Fibroblast of lung (primary cell): Measurements from ENCODE around the gene C15orf61. TPM values are rescaled to one million over a fixed set of nuclear protein-coding genes. Genes with fewer than 3 reads are reported as not detected.

Experiments used
- DNase-seq, 2 donors: peaks; one replicate each; pipeline versions ENCODE4 v3.0.0 to v3.0.0-alpha.2; 2010; ENCODE audit warnings: low read depth in 2 of 2
- H2AFZ ChIP-seq: 2 replicates; pipeline ENCODE4 v1.5.1; 2012; ENCODE audit warnings: low read length, control low read depth, inconsistent platforms
- H3K27ac ChIP-seq: 2 replicates; pipeline ENCODE4 v1.5.1; 2011; ENCODE audit warnings: low read length, control low read depth; ENCODE audit not compliant: insufficient read depth
- H3K27me3 ChIP-seq: 2 replicates; pipeline ENCODE4 v1.5.1; 2011; ENCODE audit warnings: mild to moderate bottlenecking, low read length; ENCODE audit not compliant: control insufficient read depth, insufficient read depth
- H3K36me3 ChIP-seq: 2 replicates; pipeline ENCODE4 v1.5.1; 2011; ENCODE audit warnings: low read length; ENCODE audit not compliant: control insufficient read depth, insufficient read depth
- H3K4me1 ChIP-seq: 2 replicates; pipeline ENCODE4 v1.5.1; 2011; ENCODE audit warnings: low read length; ENCODE audit not compliant: control insufficient read depth, insufficient read depth; ENCODE audit errors: extremely low read depth
- H3K4me2 ChIP-seq: 2 replicates; pipeline ENCODE4 v1.5.1; 2011; ENCODE audit warnings: low read length, control low read depth; ENCODE audit not compliant: insufficient read depth; ENCODE audit errors: extremely low read depth
- H3K4me3 ChIP-seq, 4 experiments: fragments of 200-600 bp in 1 of 4; sonication (generic) in 1 of 4; replicated peaks in 1 of 4; 2 replicates each; pipeline ENCODE4 v1.5.1; 2011 to 2016; ENCODE audit warnings: low read length in 4 of 4, low read depth in 3 of 4, mild to moderate bottlenecking in 3 of 4, control low read depth in 2 of 4, inconsistent platforms in 1 of 4, mixed read lengths in 1 of 4; ENCODE audit not compliant: insufficient read depth in 1 of 4; ENCODE audit errors: control extremely low read depth in 1 of 4
- H3K79me2 ChIP-seq: 2 replicates; pipeline ENCODE4 v1.5.1; 2012; ENCODE audit warnings: mild to moderate bottlenecking, low read length, inconsistent platforms; ENCODE audit not compliant: control insufficient read depth, insufficient read depth
- H3K9ac ChIP-seq: 2 replicates; pipeline ENCODE4 v1.5.1; 2011; ENCODE audit warnings: mild to moderate bottlenecking, low read length, control low read depth; ENCODE audit not compliant: insufficient read depth
- H3K9me3 ChIP-seq: 2 replicates; pipeline ENCODE4 v1.5.1; 2012; ENCODE audit warnings: low read depth, low read length; ENCODE audit not compliant: control insufficient read depth, insufficient read depth
- H4K20me1 ChIP-seq: 2 replicates; pipeline ENCODE4 v1.5.1; 2011; ENCODE audit warnings: low read length; ENCODE audit not compliant: control insufficient read depth, insufficient read depth; ENCODE audit errors: extremely low read depth
- EZH2 ChIP-seq: IDR thresholded peaks from 2 replicates; pipeline ENCODE4 v1.5.1; 2012; ENCODE audit warnings: low read length, control low read depth, mild to moderate bottlenecking; ENCODE audit errors: missing control alignments
- polyA plus RNA-seq, 2 donors: library from polyadenylated mRNA; depleted of rRNA in 1 of 2; stranded (reverse) in 1 of 2; unstranded in 1 of 2; fragments of >200 nt; gene quantifications; 2 replicates each; pipeline ENCODE4 v1.2.1, GENCODE V29; 2011 to 2012; ENCODE audit warnings: missing spikeins in 1 of 2
- total RNA-seq: library from RNA; depleted of rRNA; stranded (reverse); fragments of >200 nt; gene quantifications from 2 replicates; pipeline ENCODE4 v1.2.1, GENCODE V29; 2014
- TF ChIP-seq, protein P1 (sequence below), 2 donors: IDR thresholded peaks in 1 of 2; conservative IDR thresholded peaks in 1 of 2; 1 replicate in 1 of 2; 2 replicates in 1 of 2; pipeline ENCODE4 v1.5.1; 2011 to 2012; ENCODE audit warnings: low read length in 2 of 2, control low read depth in 1 of 2, inconsistent platforms in 1 of 2, low read depth in 1 of 2, mild to moderate bottlenecking in 1 of 2

The C15orf61 gene
- total and polyA plus RNA-seq, 2 donors (not counting 1 experiment from before 2014, with no cell fraction given): 2.5 to 4.6 TPM

DNA sequence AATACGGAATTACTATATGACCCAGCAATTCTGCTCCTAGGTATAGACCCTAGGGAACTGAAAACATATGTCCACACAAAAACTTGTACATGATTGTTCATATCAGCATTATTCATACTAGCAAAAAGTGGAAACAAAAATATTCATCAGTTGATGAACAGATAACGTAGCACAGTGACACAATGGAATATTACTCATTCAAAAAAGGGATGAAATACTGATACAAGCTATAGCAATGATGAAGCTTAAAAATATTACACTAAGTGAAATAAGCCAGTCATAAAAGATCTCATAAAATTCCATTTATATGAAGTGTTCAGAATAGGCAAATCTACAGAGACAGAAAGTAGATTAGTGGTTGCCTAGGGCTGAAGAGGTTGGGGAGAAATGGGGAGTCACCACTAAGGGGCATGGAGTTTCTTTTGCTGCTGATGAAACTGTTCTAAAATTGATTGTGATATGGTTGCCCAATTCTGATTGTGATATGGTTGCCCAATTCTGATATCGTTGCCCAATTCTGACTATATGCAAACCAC lies 10.5 kb downstream of the C15orf61 start:
- H3K4me1 ChIP-seq: peaks cover 3% of the 10 kb centered on the region
- H3K36me3 ChIP-seq: no peaks in the 10 kb centered on the region
- no peak overlapping the region for H3K9ac ChIP-seq
- no peaks in the 10 kb centered on the region for H3K79me2 ChIP-seq
- H3K4me2 ChIP-seq: no peak overlapping the region
- H3K9me3 ChIP-seq: no peaks in the 10 kb centered on the region
- no peak overlapping the region for H2AFZ ChIP-seq
- H3K27ac ChIP-seq: peak overlapping the region; percentile 39
- TF ChIP-seq, protein P1, sequence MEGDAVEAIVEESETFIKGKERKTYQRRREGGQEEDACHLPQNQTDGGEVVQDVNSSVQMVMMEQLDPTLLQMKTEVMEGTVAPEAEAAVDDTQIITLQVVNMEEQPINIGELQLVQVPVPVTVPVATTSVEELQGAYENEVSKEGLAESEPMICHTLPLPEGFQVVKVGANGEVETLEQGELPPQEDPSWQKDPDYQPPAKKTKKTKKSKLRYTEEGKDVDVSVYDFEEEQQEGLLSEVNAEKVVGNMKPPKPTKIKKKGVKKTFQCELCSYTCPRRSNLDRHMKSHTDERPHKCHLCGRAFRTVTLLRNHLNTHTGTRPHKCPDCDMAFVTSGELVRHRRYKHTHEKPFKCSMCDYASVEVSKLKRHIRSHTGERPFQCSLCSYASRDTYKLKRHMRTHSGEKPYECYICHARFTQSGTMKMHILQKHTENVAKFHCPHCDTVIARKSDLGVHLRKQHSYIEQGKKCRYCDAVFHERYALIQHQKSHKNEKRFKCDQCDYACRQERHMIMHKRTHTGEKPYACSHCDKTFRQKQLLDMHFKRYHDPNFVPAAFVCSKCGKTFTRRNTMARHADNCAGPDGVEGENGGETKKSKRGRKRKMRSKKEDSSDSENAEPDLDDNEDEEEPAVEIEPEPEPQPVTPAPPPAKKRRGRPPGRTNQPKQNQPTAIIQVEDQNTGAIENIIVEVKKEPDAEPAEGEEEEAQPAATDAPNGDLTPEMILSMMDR (conservative IDR thresholded peaks at IDR 0.05 in 1 of 2, IDR thresholded peaks at IDR 0.05 in 1 of 2; ENCODE audit: low read depth in 1 of 2, low read length in 2 of 2): no peak
- TF ChIP-seq EZH2: no peak
- no peak overlapping the region for H3K4me3 ChIP-seq
- H3K27me3 ChIP-seq: no peaks in the 10 kb centered on the region
- H4K20me1 ChIP-seq: no peaks in the 10 kb centered on the region
- DNase-seq: peak; percentile 31 to 66

DNA sequence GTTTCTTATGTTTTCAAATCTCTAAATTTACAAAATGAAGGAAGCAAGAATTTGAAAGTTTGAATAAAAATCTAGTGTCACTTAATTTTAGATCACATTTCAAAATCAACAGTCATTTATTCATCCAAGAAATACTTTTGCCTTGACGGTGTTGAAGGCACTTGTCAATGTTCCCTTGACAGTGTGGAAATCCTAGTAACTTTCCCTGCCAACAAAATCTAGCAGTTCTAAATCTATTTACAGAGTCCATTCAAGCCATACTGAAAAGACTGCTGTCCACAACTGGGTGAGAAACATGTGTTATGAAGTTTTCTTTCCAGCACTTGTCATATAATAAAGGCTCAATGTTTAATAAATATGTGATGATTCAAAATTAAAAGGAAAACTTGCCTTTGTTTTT lies 12.9 kb downstream of the C15orf61 start:
- Histone ChIP-seq H3K4me1 (peaks cover 3% of the 10 kb centered on the region), H3K4me2 (no peak overlapping the region), H2AFZ (no peak overlapping the region), H3K79me2 (no peaks in the 10 kb centered on the region), H3K27me3 (no peaks in the 10 kb centered on the region), H3K9ac (no peak overlapping the region), H3K9me3 (no peaks in the 10 kb centered on the region), H3K4me3 (no peak overlapping the region), H4K20me1 (no peaks in the 10 kb centered on the region), H3K27ac (no peak overlapping the region), H3K36me3 (no peaks in the 10 kb centered on the region)
- no peak for DNase-seq
- no peak for TF ChIP-seq EZH2
- TF ChIP-seq, protein P1 (conservative IDR thresholded peaks at IDR 0.05 in 1 of 2, IDR thresholded peaks at IDR 0.05 in 1 of 2; ENCODE audit: low read depth in 1 of 2, low read length in 2 of 2): no peak

DNA sequence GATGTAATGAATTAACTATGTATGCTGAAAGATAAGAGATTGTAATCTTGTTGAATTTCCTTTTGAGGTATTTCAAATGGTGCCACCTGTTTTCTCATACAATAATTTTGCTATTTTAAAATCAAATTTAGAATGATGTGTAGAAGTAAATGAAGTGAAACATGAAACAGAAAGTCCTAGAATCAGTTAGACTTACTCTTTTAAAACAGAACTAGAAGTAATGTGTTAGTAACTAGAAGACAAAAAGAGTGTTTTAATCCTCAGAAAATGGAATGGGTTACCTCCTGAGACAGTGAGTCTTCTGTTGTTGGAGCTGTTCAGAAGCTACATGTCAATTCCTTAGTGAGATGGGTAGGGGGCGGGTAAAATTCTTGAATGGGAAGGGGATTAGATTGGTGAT lies 13.4 kb downstream of the C15orf61 start:
- no peaks in the 10 kb centered on the region for H3K79me2 ChIP-seq
- H3K9ac ChIP-seq: no peak overlapping the region
- no peak for DNase-seq
- H3K4me2 ChIP-seq: no peak overlapping the region
- H3K9me3 ChIP-seq: no peaks in the 10 kb centered on the region
- H3K36me3 ChIP-seq: no peaks in the 10 kb centered on the region
- H3K4me1 ChIP-seq: peaks cover 3% of the 10 kb centered on the region
- no peaks in the 10 kb centered on the region for H3K27me3 ChIP-seq
- H4K20me1 ChIP-seq: no peaks in the 10 kb centered on the region
- H3K4me3 ChIP-seq: no peak overlapping the region
- H2AFZ ChIP-seq: no peak overlapping the region
- H3K27ac ChIP-seq: no peak overlapping the region
- TF ChIP-seq EZH2: no peak
- TF ChIP-seq, protein P1 (conservative IDR thresholded peaks at IDR 0.05 in 1 of 2, IDR thresholded peaks at IDR 0.05 in 1 of 2; ENCODE audit: low read depth in 1 of 2, low read length in 2 of 2): no peak
